Measurements from ENCODE around the gene DHRS9. TPM values are rescaled to one million over a fixed set of nuclear protein-coding genes. Genes with fewer than 3 reads are reported as not detected.
A peak's percentile ranks its signal among the peaks of the same experiment; 100 is the strongest.

DHRS9 gene
- total and polyA plus RNA-seq, 9 of the 15 experiments (the other 6 are each of a cell fraction or from before 2014, with no cell fraction given), result 0.27 to 1.7 (median 0.69) TPM

GRCh38 chr2:169141713-169142352, 72.5 kb downstream of the DHRS9 start (continued):
- no peak for TF ChIP-seq GABPB2 (CRISPR knock-in tag; conservative IDR thresholded peaks at IDR 0.05)
- peak; percentile 42 for TF ChIP-seq RBM39 (optimal IDR thresholded peaks at IDR 0.05; ENCODE audit: low read depth, low read length)
- TF ChIP-seq TSHZ1 (CRISPR knock-in tag; IDR thresholded peaks at IDR 0.05), result no peak
- no peak for TF ChIP-seq IRF2 (CRISPR knock-in tag; IDR thresholded peaks at IDR 0.05)
- 0 out of 2 replicates have a peak, but pooled peaks have one; percentile 21 for TF ChIP-seq CTBP1 (IDR thresholded peaks at IDR 0.05; ENCODE audit: borderline replicate concordance)
- TF ChIP-seq SRF (CRISPR knock-in tag; IDR thresholded peaks at IDR 0.05), result peak in 1 of 2 experiments; percentile 29; a peak in 1 of 4 replicates
- no peak for TF ChIP-seq ZNF232 (CRISPR knock-in tag; IDR thresholded peaks at IDR 0.05)
- TF ChIP-seq NCOA6 (IDR thresholded peaks at IDR 0.05), result no peak
- TF ChIP-seq, protein P1, sequence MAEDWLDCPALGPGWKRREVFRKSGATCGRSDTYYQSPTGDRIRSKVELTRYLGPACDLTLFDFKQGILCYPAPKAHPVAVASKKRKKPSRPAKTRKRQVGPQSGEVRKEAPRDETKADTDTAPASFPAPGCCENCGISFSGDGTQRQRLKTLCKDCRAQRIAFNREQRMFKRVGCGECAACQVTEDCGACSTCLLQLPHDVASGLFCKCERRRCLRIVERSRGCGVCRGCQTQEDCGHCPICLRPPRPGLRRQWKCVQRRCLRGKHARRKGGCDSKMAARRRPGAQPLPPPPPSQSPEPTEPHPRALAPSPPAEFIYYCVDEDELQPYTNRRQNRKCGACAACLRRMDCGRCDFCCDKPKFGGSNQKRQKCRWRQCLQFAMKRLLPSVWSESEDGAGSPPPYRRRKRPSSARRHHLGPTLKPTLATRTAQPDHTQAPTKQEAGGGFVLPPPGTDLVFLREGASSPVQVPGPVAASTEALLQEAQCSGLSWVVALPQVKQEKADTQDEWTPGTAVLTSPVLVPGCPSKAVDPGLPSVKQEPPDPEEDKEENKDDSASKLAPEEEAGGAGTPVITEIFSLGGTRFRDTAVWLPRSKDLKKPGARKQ (CRISPR knock-in tag; IDR thresholded peaks at IDR 0.05), result no peak
- TF ChIP-seq XRCC5 (IDR thresholded peaks at IDR 0.05; ENCODE audit: low read depth, low read length), result peak; percentile 87; the same call in 1 of the 2 replicates
- no peak for TF ChIP-seq POLR2AphosphoS5 (IDR thresholded peaks at IDR 0.05; ENCODE audit: control insufficient read depth, insufficient read depth, low read depth, low read length)
- TF ChIP-seq ZNF263 (CRISPR knock-in tag; IDR thresholded peaks at IDR 0.05; ENCODE audit: borderline replicate concordance), result no peak
- TF ChIP-seq, protein P2, sequence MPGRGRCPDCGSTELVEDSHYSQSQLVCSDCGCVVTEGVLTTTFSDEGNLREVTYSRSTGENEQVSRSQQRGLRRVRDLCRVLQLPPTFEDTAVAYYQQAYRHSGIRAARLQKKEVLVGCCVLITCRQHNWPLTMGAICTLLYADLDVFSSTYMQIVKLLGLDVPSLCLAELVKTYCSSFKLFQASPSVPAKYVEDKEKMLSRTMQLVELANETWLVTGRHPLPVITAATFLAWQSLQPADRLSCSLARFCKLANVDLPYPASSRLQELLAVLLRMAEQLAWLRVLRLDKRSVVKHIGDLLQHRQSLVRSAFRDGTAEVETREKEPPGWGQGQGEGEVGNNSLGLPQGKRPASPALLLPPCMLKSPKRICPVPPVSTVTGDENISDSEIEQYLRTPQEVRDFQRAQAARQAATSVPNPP (IDR thresholded peaks at IDR 0.05; ENCODE audit: borderline replicate concordance, insufficient read depth, insufficient read length), result no peak
- TF ChIP-seq ZBED1 (IDR thresholded peaks at IDR 0.05), result no peak
- TF ChIP-seq ZNF561 (CRISPR knock-in tag; conservative IDR thresholded peaks at IDR 0.05), result no peak
- no peak for TF ChIP-seq DDX20 (tag; IDR thresholded peaks at IDR 0.05; ENCODE audit: low read depth)
- TF ChIP-seq MCM7 (IDR thresholded peaks at IDR 0.05), result no peak
- TF ChIP-seq ZBTB34 (CRISPR knock-in tag; IDR thresholded peaks at IDR 0.05), result no peak
- peak; percentile 86 to 95 (median 88) for TF ChIP-seq CTCF (IDR thresholded peaks at IDR 0.05 in 2 of 3, conservative IDR thresholded peaks at IDR 0.05 in 1 of 3; ENCODE audit: insufficient read depth in 2 of 3, low read depth in 1 of 3, low read length in 3 of 3)
